NCI-H82 treated with DMSO at 0.1 percent for 48 hours (cell line): ENCODE results near the gene SORCS2.

Experiments
- DNase-seq: peaks from one replicate; lab custom pipeline; 2025; ENCODE audit not compliant: unreplicated experiment; lab: John Stamatoyannopoulos, UW

SORCS2 gene

DNA sequence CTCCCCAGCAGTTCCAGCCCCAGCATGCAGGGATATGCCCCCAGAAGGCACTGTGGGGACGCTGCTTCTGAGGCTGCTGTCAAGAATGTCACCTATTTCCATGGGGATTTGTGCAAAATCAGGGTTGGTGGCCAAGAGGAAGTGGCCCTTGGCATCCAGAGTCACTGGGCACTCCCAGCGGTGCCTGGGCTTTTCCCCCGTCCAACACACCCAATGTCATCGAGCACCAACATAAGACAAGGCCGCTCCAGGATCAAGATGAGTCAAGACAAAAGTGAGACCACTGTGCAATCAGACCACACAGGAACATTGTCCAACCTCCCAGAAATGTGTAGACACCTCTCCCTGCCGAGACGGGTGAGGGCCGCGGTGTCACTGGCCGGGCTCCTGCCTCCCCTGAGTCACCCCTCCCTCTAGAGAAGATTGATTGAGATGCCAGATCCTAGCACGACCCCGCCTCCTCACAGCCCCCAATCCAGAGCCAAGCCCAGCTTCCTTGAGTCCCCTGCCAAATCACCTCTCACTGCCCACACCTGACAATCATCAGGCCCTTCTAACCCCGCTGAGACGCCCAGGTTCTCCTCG lies 553.1 kb downstream of the SORCS2 start:
- no peak for DNase-seq

DNA sequence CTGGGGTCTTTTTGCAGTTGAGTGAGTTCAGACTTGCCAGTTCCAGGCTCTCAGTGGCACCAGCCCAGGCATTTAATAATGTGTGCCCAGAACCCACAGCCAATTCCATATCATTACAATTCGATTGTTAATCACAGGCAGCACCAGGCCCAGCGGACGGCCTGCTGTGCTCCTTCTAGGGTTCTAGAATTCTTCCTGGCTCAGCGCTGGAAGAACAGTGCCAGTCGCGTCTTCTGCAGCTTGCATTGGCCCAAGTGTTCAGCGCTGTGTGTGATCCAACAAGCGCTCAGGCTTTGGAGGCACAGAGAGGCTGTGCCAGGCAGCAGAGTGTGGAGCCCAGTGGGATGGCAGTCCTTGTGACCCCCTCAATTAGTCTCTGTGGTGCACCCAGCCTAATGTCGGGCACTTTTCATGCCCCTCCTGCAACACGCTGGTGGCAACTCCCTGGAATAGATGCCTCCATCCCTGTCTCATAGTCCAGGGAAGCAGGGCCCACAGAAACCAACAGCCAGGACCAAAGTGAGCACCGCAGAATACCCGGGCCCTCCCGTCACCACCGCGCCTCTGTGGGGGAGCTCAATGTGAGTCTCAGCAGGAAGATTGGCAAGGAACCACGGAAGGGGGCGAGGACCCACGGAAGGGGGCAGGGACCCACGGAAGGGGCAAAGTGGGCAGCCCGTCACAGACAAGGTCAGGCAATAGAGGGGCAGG lies 554.2 kb downstream of the SORCS2 start:
- no peak for DNase-seq

DNA sequence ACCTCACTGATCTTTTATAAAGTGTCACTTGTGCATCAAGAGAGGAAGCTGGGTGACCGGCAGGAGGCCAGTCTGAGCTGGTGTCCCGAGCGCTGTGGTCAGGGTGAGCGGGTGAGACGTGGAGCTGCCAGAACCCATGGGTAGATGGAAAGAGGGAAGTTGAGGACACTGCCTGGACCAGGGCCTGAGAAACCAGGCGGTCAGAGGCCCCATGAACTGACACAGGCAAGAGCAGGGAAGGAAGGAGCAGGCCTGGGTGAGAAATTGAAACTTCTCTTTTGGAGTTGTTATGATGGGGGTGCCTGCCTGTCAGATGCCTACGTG lies 554.7 kb downstream of the SORCS2 start:
- no peak for DNase-seq

DNA sequence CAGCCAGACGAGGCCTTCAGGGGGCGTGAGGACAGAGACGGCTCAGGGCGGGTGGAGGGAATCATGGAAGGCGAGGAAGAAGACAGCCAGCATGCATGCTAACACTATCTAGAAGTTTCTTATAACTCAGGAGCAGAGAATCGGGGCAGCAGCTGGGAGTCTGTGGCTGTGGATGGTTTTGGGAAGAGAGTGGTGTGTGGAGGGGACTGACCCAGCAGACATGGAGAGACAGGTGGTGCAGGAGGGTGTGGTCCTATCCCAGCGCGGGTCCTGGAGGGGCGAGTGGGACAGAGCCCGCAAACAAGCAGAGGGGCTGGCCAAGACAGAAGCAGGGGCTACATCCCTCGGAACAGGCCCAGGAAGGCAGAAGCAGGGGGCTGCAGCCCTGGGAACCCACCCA lies 555.2 kb downstream of the SORCS2 start:
- DNase-seq: no peak

DNA sequence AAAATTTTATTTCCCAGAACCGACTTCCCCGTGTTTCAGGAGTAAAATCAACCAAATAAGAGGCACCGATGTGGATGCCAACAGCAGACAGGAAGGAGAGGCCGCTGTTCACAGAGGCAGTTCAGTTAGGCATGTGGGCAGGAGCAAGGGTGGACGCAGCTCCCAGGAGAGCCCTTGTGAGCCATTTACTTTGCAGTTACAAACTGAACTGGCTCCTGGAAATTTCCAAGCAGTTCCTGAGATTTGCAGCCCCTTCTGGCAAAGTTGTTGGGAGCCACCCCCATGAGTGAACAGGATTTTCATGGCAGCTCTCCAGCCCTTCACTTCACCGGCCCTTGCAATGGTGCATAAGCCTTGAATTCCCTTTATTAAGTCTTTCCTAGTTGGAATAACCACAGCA lies 558.2 kb downstream of the SORCS2 start:
- no peak for DNase-seq

DNA sequence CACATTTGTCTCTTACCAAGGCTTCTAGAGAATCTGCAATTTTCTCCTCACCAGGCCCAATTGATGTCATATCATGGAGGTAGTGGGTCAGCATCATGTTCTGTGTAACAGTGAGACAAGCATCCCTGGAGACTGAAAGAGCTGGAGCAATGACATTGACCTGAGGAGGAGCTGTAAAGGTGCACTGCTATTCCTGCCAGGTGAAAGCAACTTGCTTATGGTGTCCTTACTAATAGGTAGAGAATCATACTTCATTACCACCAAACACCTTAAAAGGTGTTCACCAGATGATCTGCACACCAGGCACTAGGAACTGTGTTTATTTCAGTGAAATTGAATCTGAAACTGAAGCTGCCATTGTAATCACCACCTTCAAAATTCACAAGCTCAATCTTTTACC lies 558.6 kb downstream of the SORCS2 start:
- no peak for DNase-seq

DNA sequence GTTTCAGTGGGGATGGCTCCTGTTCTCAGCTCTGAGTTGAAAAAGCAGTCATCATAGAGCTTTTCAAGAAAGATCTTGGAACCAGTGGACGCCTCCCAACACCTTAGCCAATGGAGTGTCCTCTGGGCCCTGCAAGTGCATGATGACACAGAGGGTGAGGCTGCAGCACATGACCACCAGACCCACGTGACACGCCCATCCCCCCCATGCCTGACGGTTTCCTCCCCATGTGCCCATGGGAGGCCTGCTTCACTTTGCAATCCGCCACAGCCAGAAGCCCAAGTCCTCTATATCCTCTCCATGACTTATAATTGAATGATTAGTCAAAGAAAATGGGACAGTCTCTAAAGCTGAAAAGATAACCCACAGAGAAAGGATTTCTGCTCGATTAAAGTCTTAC lies 560.3 kb downstream of the SORCS2 start:
- DNase-seq: no peak

DNA sequence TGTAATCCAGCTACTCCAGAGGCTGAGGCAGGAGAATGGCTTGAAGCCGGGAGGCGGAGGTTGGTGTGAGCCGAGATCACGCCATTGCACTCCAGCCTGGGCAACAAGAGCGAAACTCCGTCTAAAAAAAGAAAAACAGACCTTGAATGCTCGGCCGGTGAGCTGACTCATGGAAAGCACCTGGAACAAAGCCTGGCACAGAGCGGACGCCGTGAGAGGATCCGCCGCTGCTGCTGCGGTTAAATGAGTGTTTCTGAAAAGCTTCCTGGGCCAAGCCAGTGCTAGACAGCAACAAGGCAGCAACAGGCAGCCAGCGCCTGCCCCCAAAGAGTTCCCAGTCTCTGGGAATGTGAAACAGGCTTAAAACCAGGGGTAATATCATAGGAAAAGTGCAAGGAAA lies 560.9 kb downstream of the SORCS2 start:
- no peak for DNase-seq

DNA sequence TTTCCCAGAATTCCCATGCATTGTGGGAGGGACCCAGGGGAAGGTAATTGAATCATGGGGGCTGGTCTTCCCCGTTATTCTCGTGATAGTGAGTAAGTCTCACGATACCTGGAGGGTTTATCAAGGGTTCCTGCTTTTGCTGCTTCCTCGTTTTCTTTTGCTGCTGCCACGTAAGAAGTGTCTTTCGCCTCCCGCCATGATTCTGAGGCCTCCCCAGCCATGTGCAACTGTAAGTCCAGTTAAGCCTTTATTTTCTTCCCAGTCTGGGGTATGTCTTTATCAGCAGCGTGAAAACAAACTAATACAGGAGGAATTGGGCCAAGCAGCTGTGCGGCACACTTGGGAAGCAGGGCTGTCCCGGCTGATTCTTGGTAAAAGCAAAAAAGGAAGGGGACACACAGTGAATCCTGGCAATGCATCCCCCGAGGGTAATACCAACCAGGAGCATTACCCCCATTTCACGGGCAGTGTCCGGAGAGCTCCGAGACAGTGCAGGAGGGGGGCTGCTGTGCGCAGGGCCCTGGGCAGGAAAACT lies 561.7 kb downstream of the SORCS2 start:
- no peak for DNase-seq

DNA sequence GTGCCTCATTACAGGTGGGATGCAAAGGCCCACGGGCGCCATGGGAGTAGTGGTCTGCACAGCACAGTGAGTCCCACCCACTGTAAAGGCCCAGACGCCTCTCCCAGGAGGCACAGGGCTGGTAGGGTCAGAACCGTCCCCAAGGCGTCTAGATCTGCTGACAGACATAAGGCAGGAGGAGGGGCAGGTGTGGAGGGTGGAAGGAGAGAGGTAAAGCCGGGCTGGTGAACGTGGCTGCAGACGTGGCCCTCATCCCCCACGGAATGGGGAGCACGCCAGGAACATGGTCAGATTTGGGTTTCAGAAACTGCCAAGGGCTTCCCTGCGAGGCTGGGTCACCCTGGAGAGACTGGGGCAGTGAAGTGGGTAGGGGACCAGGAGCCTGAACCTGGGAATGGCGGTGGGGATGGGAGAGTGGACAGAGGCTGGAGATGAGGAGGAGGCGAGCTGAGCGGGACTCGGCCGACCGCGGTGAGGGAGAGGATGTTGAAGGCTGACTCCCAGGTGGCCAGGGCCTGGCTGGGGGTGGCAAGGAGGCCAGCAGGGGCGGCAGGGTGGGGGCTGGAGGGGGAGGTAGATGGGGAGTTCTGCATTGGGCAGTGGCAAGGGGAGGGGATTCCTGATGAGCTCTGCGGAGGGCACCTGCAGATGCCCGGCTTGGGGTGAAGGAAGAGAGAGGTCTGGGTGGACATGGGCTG lies 562.4 kb downstream of the SORCS2 start:
- no peak for DNase-seq

DNA sequence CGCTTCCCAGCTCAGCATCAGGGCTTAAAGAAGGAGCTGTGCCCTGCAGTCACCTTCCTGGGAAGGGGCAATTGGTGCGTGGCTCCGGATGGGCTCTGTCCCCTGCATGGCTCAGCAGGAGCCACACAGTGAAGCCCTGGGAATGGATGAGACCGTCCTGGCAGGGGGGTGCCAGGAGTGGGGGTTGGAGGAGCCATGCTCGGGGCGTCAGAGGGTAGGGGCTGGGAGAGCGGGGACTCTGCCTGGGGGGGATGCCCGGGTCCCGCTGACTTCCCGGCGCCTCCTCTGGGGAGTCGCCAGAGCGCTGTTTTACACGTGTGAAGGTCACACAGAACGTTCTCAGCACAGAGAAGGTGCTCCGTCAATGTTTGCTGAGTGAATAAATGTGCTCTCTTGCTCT lies 563.2 kb downstream of the SORCS2 start:
- DNase-seq: no peak

DNA sequence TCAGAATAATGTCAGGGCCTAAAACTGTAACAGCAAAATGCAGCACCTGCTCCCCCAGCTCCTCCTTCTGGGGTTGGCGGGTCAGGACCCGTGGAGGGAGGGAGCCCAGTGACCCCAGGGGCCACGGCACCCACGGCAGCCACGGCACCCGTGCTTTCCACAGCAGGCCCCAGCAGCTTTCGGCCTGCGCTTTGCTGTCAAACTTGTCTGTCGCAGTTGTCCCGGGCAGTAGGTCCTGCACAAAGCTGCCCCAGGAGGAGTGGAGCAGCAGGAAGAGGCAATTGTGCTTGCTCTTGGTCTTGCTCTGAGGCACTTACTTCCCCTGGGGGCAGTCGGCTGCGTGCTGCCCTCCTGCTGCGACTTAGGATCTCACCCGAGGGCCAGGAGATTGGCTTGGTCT lies 563.7 kb downstream of the SORCS2 start:
- no peak for DNase-seq

DNA sequence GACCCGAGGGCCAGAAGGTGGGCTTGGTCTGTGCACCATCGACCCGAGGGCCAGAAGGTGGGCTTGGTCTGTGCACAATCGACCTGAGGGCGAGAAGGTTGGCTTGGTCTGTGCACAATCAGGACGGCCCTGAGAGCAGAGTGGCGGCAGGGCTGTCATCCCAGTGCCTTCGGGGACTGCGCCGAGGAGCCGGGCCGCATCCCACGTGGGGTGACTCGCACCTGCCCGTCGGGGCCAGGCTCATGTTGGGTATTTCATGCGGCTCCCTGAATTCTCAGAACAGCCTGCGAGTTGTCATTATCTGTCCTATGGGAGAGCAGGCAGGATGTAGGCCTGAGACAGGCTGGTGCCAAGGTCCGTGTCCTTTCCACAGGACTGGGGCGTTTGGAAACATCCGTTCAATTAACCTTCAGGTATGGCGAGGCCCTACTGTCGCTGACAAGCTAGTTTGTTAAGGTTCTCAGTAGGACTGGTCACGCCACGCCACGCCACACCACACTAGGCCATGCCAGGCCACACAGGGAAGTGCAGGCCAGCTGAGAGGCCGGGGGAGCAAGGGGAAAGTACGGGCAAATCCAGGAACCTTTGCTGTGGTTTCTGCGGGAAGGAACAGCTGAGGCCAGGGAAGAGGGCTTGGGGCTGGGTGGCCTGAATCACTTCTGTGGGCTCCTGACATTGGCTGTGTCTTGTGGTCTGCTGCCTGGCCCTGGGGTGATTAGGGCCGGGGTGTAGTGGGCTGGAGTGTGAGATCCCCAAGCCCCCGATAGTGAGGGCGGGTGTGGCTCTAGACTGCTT lies 564.4 kb downstream of the SORCS2 start:
- DNase-seq: no peak

DNA sequence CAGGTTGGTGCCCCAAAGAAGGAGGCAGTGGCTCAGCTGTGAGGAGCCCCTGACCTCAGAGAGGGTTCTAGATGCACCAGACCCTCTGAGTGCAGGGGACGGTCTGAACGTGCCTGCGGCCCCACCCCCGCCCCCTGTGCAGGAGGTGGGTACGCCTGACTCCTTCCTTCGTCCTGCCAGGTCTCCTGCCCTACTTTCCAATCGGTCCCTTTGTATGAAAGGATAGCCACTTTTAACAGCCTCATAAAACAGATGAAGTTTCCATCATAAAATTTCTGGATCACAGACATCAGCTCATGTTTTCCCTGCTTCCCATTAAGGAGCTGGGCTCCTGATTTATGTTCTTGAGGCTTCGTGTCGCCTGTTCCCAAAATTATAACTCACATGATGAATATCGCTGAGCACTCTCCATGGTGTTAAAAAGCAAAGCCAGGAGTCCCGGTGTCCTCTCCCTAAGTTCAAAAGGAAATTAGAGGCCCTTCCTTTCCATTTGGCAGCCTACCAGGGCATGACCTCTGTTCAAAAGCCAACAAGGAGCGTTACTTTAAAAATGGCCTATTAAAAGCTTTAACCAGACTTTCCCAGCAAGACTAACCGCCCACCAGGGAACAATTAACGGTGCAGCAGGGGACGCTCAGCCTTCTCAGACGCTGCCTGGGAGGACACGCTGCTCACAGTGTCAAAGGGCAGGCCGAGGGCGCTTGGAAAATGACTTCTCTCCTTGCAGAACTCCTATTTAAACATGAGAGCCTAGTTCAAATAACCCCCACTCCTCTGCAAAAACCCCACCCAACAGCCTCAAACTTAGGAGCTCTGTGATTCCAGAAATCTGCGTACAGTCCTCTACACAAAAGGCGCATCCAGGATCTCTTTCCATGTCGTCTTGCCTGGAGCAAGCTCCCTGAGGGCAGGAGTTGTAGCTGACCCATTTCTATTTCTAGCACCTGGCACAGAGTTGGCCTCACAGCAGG lies 565.4 kb downstream of the SORCS2 start:
- no peak for DNase-seq

DNA sequence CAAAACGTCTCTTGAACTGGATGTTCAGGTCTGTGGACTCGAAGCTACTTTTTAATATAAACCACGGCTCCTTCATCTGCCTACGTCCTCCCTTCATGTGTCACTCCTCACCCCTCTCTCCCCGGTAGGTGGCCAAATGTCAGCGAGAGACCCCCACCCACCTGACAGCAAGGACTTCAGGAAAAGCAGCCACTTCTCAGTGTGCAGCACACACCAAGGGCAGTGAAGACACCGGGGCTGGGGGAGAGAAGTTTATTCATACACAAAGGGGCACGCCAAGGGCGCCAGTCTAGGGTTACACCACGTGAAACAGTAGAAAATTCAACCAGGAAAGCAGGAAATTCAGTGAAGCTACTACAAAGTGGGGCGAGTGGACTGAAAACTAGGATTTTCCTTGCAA lies 566.1 kb downstream of the SORCS2 start:
- no peak for DNase-seq

DNA sequence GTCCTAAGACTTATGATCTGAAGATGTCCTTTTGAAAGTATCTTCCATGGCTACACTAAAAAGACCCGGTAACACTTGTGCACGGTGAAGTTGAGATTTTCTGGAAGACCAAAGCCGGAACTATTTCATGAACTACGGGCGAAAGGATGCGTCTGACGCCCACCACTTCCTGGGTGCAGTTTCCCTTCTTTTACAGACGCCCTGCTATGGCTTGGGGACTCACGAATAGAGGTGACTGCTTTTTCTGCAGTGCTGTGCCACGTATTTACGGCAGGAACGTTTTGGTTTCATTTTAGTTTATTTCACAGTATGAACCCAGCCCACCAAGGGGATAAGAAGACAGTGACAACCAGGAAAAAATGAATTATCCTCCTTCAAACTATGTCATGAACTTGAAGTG lies 566.9 kb downstream of the SORCS2 start:
- DNase-seq: no peak

DNA sequence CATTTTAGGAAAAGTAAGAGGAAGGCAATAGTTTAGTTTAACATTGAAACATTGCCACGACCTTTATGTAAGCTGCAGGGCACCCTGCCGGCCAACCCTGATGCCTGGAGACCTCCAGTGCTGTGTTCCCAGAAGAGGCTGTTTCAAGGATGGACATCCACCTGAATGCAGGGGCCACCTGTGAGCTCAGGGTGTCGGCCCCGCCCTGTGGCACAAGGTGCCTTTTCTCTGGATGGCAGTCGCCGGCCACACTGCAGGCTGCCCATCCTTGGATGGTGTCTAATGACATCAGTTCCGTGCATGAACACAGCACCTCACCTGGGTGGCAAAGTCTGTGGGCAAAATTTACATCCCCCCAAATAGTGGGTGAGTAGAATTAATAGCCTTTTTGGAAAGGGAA lies 567.3 kb downstream of the SORCS2 start:
- DNase-seq: no peak

DNA sequence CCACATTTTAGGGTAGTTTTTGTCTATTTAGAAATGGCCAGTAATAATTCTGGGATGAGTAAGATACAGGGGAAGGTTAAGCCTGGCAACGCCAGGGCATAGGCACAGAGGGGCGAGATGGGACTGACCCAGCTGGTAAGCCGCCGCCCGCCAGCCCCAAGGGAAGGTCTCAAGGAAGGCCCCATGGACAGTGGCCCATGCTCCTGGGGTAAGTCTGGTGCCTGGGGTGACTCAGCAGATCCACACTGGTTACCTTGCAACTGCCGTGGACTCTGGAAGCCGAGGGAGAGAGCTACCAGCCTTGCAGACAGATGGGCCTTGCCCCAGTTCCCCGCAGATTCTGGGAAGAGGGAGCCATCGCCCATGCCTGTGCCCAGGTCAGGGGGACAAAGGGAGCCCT lies 567.9 kb downstream of the SORCS2 start:
- no peak for DNase-seq

DNA sequence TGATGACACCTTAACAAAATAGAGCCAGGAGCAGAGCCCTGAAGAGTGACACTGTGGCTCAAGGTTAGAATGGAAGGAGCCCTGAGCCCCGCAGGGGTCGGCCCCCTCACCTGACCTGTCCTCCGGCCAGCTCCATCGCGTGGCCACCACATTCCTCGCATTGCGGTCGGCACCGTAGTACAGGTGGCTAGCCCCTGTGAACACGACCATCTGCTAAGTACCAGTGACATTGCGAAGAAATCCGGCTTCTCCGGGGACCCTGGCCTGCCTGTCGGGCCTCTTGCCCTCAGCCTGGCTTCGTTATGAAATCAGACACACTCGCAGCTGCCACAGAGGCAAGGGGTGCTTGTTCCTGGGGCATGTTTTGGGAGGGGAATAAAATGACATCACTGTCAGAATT lies 568.4 kb downstream of the SORCS2 start:
- DNase-seq: no peak

DNA sequence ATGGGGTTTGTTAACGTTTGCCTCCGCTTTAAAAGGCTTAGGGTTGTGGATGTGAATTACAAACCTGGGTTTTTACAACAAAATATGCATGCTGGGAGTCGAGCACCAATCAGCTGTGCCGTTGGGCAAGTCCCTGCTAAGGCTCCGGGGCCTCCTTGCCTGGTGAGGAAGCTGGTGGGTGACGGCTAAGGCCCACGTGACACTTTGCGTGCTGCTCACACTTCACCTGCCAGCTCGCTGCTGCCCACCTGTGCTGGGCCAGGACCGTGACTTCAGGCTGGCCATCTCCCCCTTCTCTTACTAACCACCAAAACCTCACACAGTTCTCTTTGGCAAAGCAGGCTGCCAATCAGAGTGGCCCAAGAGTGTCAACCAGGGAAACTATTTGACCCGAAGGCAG lies 569.0 kb downstream of the SORCS2 start:
- DNase-seq: no peak

DNA sequence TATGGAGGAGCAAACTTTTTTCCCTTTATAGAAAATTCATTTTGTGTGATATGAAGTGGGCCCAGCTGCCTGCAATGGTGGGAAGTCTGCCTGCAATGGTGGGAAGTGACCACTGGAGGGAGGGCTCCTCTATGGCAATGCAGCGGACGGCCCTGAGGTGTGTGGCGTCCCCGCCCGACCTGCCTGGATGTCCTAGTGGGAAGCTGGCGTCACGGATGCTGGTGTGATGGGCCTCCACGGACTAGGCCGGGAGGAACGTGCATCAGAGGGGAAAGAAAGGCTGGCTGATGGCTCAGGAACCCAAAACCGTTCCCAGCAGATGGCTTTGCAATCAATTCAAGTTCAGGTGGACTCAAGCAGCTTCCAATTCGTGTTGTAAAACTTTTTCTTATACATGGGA lies 569.4 kb downstream of the SORCS2 start:
- DNase-seq: no peak
